NOMO-1 treated with DMSO at 0.1 percent for 48 hours (cell line): ENCODE measurements around the gene UIMC1.
"Not testable (repeated sequence)": the region's sequence is repeated elsewhere in the genome, so short reads cannot be mapped to it uniquely, and the experiment has no call there.

Experiments
- DNase-seq: peaks from one replicate; lab custom pipeline; 2025; ENCODE audit not compliant: unreplicated experiment; lab: John Stamatoyannopoulos, UW

Gene UIMC1

GRCh38 chr5:177010153-177010552 is 3.6 kb upstream of the UIMC1 start:
- DNase-seq, result no peak

- DNase-seq, result no peak
These were observed 2.1 kb upstream of the UIMC1 start for GRCh38 chr5:177008716-177009115.

GRCh38 chr5:177005619-177006264 is 837 bp downstream of the UIMC1 start:
- DNase-seq, result peak; percentile 63

GRCh38 chr5:177004961-177005360 is 1.6 kb downstream of the UIMC1 start:
- no peak for DNase-seq

GRCh38 chr5:177003649-177004048 is 2.9 kb downstream of the UIMC1 start:
- DNase-seq, result no peak

- not testable (repeated sequence) for DNase-seq
These were observed 7.1 kb downstream of the UIMC1 start for GRCh38 chr5:176999526-176999925.

GRCh38 chr5:176998828-176999227 is 7.8 kb downstream of the UIMC1 start:
- no peak for DNase-seq

GRCh38 chr5:176996780-176997179 is 9.8 kb downstream of the UIMC1 start:
- DNase-seq, result no peak

- DNase-seq, result peak; percentile 69
These were observed 10.4 kb downstream of the UIMC1 start for GRCh38 chr5:176995896-176996767.

- no peak for DNase-seq
These were observed 11.5 kb downstream of the UIMC1 start for GRCh38 chr5:176995122-176995490.

- DNase-seq, result peak; percentile 99
These were observed 12.0 kb downstream of the UIMC1 start for GRCh38 chr5:176994460-176995121.

- DNase-seq, result not testable (repeated sequence)
These were observed 13.5 kb downstream of the UIMC1 start for GRCh38 chr5:176993081-176993480.

GRCh38 chr5:176987583-176987982 is 19.0 kb downstream of the UIMC1 start:
- DNase-seq, result no peak

- no peak for DNase-seq
These were observed 20.3 kb downstream of the UIMC1 start for GRCh38 chr5:176986280-176986679.

GRCh38 chr5:176985516-176985915 is 21.1 kb downstream of the UIMC1 start:
- DNase-seq, result no peak

GRCh38 chr5:176984176-176984575 is 22.4 kb downstream of the UIMC1 start:
- DNase-seq, result not testable (repeated sequence)

- DNase-seq, result not testable (repeated sequence)
These were observed 23.0 kb downstream of the UIMC1 start for GRCh38 chr5:176983593-176983992.

GRCh38 chr5:176983112-176983511 is 23.5 kb downstream of the UIMC1 start:
- not testable (repeated sequence) for DNase-seq

GRCh38 chr5:176980818-176981217 is 25.8 kb downstream of the UIMC1 start:
- DNase-seq, result no peak

- no peak for DNase-seq
These were observed 26.9 kb downstream of the UIMC1 start for GRCh38 chr5:176979669-176980068.

- no peak for DNase-seq
These were observed 40.9 kb downstream of the UIMC1 start for GRCh38 chr5:176965633-176966032.

- DNase-seq, result peak; percentile 43
These were observed 47.5 kb downstream of the UIMC1 start for GRCh38 chr5:176959051-176959450.
